Lung (tissue), 12 donors: Measurements from ENCODE around the gene EPB41L2. TPM values are rescaled to one million over a fixed set of nuclear protein-coding genes. Genes with fewer than 3 reads are reported as not detected.

ENCODE experiments used
- ATAC-seq: fragments of 200-7000 bp; cut with Tn5 transposase; one replicate; pipeline ENCODE4 v1.9.1; 2020; ENCODE audit warnings: moderate number of reproducible peaks; ENCODE audit not compliant: insufficient read depth, low FRiP score
- DNase-seq, 3 donors: peaks; one replicate each; pipeline ENCODE4 v3.0.0-alpha.2; 2013 to 2017
- H3K27ac ChIP-seq, 2 donors: one replicate each; pipeline ENCODE4 v1.5.1; 2013; ENCODE audit warnings: mild to moderate bottlenecking in 2 of 2, moderate library complexity in 2 of 2, control low read depth in 1 of 2, inconsistent platforms in 1 of 2, low read depth in 1 of 2, low read length in 1 of 2
- H3K27me3 ChIP-seq, 3 donors: one replicate each; pipeline ENCODE4 v1.5.1; 2013; ENCODE audit warnings: low read length in 2 of 3; ENCODE audit not compliant: control insufficient read depth in 3 of 3, insufficient read depth in 3 of 3
- H3K36me3 ChIP-seq, 4 donors: one replicate each; pipeline ENCODE4 v1.5.1; 2013; ENCODE audit warnings: low read length in 4 of 4, mild to moderate bottlenecking in 1 of 4, moderate library complexity in 1 of 4; ENCODE audit not compliant: control insufficient read depth in 4 of 4, insufficient read depth in 4 of 4
- H3K4me1 ChIP-seq, 5 donors: one replicate each; pipeline ENCODE4 v1.5.1; 2013; ENCODE audit warnings: low read length in 5 of 5, mild to moderate bottlenecking in 2 of 5, moderate library complexity in 1 of 5; ENCODE audit not compliant: control insufficient read depth in 5 of 5, insufficient read depth in 5 of 5
- H3K4me3 ChIP-seq: one replicate; pipeline ENCODE4 v1.5.1; 2013; ENCODE audit warnings: mild to moderate bottlenecking, control low read depth, moderate library complexity
- H3K9ac ChIP-seq, 2 donors: one replicate each; pipeline ENCODE4 v1.5.1; 2013; ENCODE audit warnings: low read length in 2 of 2, control low read depth in 1 of 2; ENCODE audit not compliant: insufficient read depth in 1 of 2
- H3K9me3 ChIP-seq, 4 donors: one replicate each; pipeline ENCODE4 v1.5.1; 2013; ENCODE audit warnings: low read length in 3 of 4, mild to moderate bottlenecking in 1 of 4, moderate library complexity in 1 of 4; ENCODE audit not compliant: control insufficient read depth in 4 of 4, insufficient read depth in 3 of 4
- CTCF ChIP-seq: IDR thresholded peaks from 2 replicates; pipeline ENCODE4 v1.5.1; 2012; ENCODE audit warnings: mild to moderate bottlenecking; ENCODE audit errors: control extremely low read depth, extremely low read depth
- WGBS, 2 donors: extraction: QIAGEN DNeasy Blood & Tissue Kit; methylation state at CpG; one replicate each; pipeline ENCODE4 v1.1.7; 2013; 5-methylcytosine and 5-hydroxymethylcytosine counted together
- polyA plus RNA-seq, 2 donors: library from polyadenylated mRNA; stranded (reverse); fragments of 200-250 nt; gene quantifications; one replicate each; pipeline ENCODE4 v1.2.1, GENCODE V29; 2013
- total RNA-seq, 2 donors: library from RNA; depleted of rRNA in 1 of 2; stranded (reverse); fragments of >200 nt in 1 of 2; gene quantifications; one replicate each; pipeline ENCODE4 v1.2.1, GENCODE V29; 2014 to 2021
- donor health status: control.
- donor health status: control.
- donor health status: Bipolar disorder and iron deficiency.
- donor health status: healthy.
- donor health status: DM: yes; HTN: yes; CAD: no.

EPB41L2 gene
- total and polyA plus RNA-seq, 4 donors: 21.9 to 265 (median 52.7) TPM

- no peak for ATAC-seq
- Histone ChIP-seq H3K27me3 (no peaks in the 10 kb centered on the region), H3K9me3 (peaks cover 0 to 3% (median 0%) of the 10 kb centered on the region in 4 donors), H3K9ac (no peak overlapping the region), H3K27ac (no peak overlapping the region), H3K4me3 (no peak overlapping the region), H3K36me3 (no peaks in the 10 kb centered on the region), H3K4me1 (no peaks in the 10 kb centered on the region)
- WGBS, 2 donors: 83 to 90% methylated on average over 3 of the region's 3 CpGs
- TF ChIP-seq CTCF: no peak
- no peak for DNase-seq
Observed at GRCh38 chr6:131070061-131070460, 7.0 kb upstream of the EPB41L2 start.

- no peak for DNase-seq
- H3K9ac ChIP-seq: no peak overlapping the region
- no peaks in the 10 kb centered on the region for H3K27me3 ChIP-seq
- no peak overlapping the region for H3K27ac ChIP-seq
- H3K4me3 ChIP-seq: no peak overlapping the region
- ATAC-seq: no peak
- 91 to 98% methylated on average over 7 of the region's 7 CpGs for WGBS, 2 donors
- peaks cover 0 to 8% (median 4%) of the 10 kb centered on the region in 5 donors for H3K4me1 ChIP-seq
- H3K36me3 ChIP-seq: no peaks in the 10 kb centered on the region
- H3K9me3 ChIP-seq: peaks cover 0 to 3% (median 0%) of the 10 kb centered on the region in 4 donors
- TF ChIP-seq CTCF: no peak
Observed at GRCh38 chr6:131068165-131068564, 5.1 kb upstream of the EPB41L2 start.

- TF ChIP-seq CTCF: no peak
- 89 to 93% methylated on average over 6 of the region's 6 CpGs for WGBS, 2 donors
- Histone ChIP-seq H3K27ac (no peak overlapping the region), H3K4me3 (no peak overlapping the region), H3K4me1 (peaks cover 0 to 8% (median 4%) of the 10 kb centered on the region in 5 donors), H3K27me3 (no peaks in the 10 kb centered on the region), H3K36me3 (no peaks in the 10 kb centered on the region), H3K9me3 (peaks cover 0 to 3% (median 0%) of the 10 kb centered on the region in 4 donors), H3K9ac (no peak overlapping the region)
- DNase-seq (no peak), ATAC-seq (no peak)
Observed at GRCh38 chr6:131067521-131067920, 4.5 kb upstream of the EPB41L2 start.

- no peak for DNase-seq
Observed at GRCh38 chr6:131065824-131066171, 2.8 kb upstream of the EPB41L2 start.

More at GRCh38 chr6:131065824-131066171, 2.8 kb upstream of the EPB41L2 start:
- no peak overlapping the region for H3K4me3 ChIP-seq
- no peak overlapping the region for H3K27ac ChIP-seq
- H3K27me3 ChIP-seq: no peaks in the 10 kb centered on the region
- no peak for ATAC-seq
- peaks cover 0 to 3% (median 0%) of the 10 kb centered on the region in 4 donors for H3K9me3 ChIP-seq
- peaks cover 5 to 19% (median 8%) of the 10 kb centered on the region in 5 donors for H3K4me1 ChIP-seq
- no peak overlapping the region for H3K9ac ChIP-seq
- TF ChIP-seq CTCF: no peak
- H3K36me3 ChIP-seq: no peaks in the 10 kb centered on the region
